IPS DF 6.9 (cell line): ENCODE results near the gene RPS5.
"Not testable (repeated sequence)": the region's sequence is repeated elsewhere in the genome, so short reads cannot be mapped to it uniquely, and the experiment has no call there.

Experiments used
- DNase-seq: peaks from one replicate; pipeline ENCODE4 v3.0.0-alpha.2; 2013; ENCODE audit warnings: low read depth, low spot score
- H3K27ac ChIP-seq: one replicate; pipeline ENCODE4 v1.5.1; 2013; ENCODE audit warnings: low read length, control low read depth
- H3K27me3 ChIP-seq: 2 replicates; pipeline ENCODE4 v1.6.1; 2013; ENCODE audit warnings: mild to moderate bottlenecking, low read length; ENCODE audit not compliant: control insufficient read depth, insufficient read depth
- H3K36me3 ChIP-seq: 2 replicates; pipeline ENCODE4 v1.6.1; 2013; ENCODE audit warnings: low read length; ENCODE audit not compliant: control insufficient read depth, insufficient read depth
- H3K4me1 ChIP-seq: 2 replicates; pipeline ENCODE4 v1.6.1; 2013; ENCODE audit warnings: low read length; ENCODE audit not compliant: control insufficient read depth, insufficient read depth
- H3K4me3 ChIP-seq: 2 replicates; pipeline ENCODE4 v1.5.1; 2013; ENCODE audit warnings: mild to moderate bottlenecking, low read length
- H3K9me3 ChIP-seq: 2 replicates; pipeline ENCODE4 v1.6.1; 2013; ENCODE audit warnings: low read length, inconsistent platforms; ENCODE audit not compliant: control insufficient read depth, insufficient read depth
- WGBS: extraction: QIAGEN DNeasy Blood & Tissue Kit; methylation state at CpG from one replicate; pipeline ENCODE4 v1.1.7; 2013; ENCODE audit warnings: mixed read lengths, missing lambda C conversion rate; ENCODE audit not compliant: insufficient read length, insufficient coverage; 5-methylcytosine and 5-hydroxymethylcytosine counted together

RPS5 gene

GRCh38 chr19:58386576-58387337 lies at the start of gene RPS5:
Gene RPS5 (plus strand): TSS chr19:58387269. CDS start chr19:58388138, 869 bp downstream.
- H3K9me3 ChIP-seq = no peaks in the 10 kb centered on the region
- peaks cover 6% of the 10 kb centered on the region; the same call in 1 of the 2 replicates for H3K36me3 ChIP-seq
- no CpG with 5 or more reads among the region's 64 CpGs for WGBS
- peak within 1 kb of the TSS; percentile 77 for H3K4me3 ChIP-seq
- no peak within 1 kb of the TSS for H3K27ac ChIP-seq
- peaks cover 6% of the 10 kb centered on the region for H3K4me1 ChIP-seq
- no peak for DNase-seq
- no peaks in the 10 kb centered on the region for H3K27me3 ChIP-seq

GRCh38 chr19:58338336-58338735 lies 48.7 kb upstream of the RPS5 start:
- Histone ChIP-seq H3K9me3 (no peaks in the 10 kb centered on the region), H3K27ac (no peak overlapping the region), H3K27me3 (no peaks in the 10 kb centered on the region), H3K36me3 (peaks cover 6% of the 10 kb centered on the region; the same call in 1 of the 2 replicates), H3K4me1 (no peaks in the 10 kb centered on the region), H3K4me3 (no peak overlapping the region)
- no CpG with 5 or more reads among the region's 11 CpGs for whole genome bisulfite sequencing
- no peak for DNase-seq

- DNase-seq = no peak
- Histone ChIP-seq H3K9me3 (no peaks in the 10 kb centered on the region), H3K36me3 (peaks cover 6% of the 10 kb centered on the region; the same call in 1 of the 2 replicates), H3K27me3 (no peaks in the 10 kb centered on the region), H3K4me1 (no peaks in the 10 kb centered on the region), H3K4me3 (no peak overlapping the region), H3K27ac (no peak overlapping the region)
- WGBS = no CpG with 5 or more reads among the region's 30 CpGs
Measured at GRCh38 chr19:58338825-58339558, 48.1 kb upstream of the RPS5 start.

GRCh38 chr19:58345558-58345957 lies 41.5 kb upstream of the RPS5 start:
- H3K4me3 ChIP-seq = no peak overlapping the region
- no peaks in the 10 kb centered on the region; the same call in 1 of the 2 replicates for H3K36me3 ChIP-seq
- no peaks in the 10 kb centered on the region for H3K4me1 ChIP-seq
- no peaks in the 10 kb centered on the region for H3K9me3 ChIP-seq
- DNase-seq = no peak
- H3K27ac ChIP-seq = no peak overlapping the region
- no peaks in the 10 kb centered on the region; the same call in 1 of the 2 replicates for H3K27me3 ChIP-seq
- WGBS = no CpG with 5 or more reads among the region's 5 CpGs

- Histone ChIP-seq H3K27ac (no peak overlapping the region), H3K4me3 (peak overlapping the region; percentile 53; the same call in 1 of the 2 replicates), H3K4me1 (no peaks in the 10 kb centered on the region), H3K36me3 (no peaks in the 10 kb centered on the region; the same call in 1 of the 2 replicates), H3K27me3 (no peaks in the 10 kb centered on the region; the same call in 1 of the 2 replicates), H3K9me3 (no peaks in the 10 kb centered on the region)
- DNase-seq = no peak
- no CpG with 5 or more reads among the region's 82 CpGs for WGBS
Measured at GRCh38 chr19:58346961-58347929, 39.8 kb upstream of the RPS5 start.

- not testable (repeated sequence) for DNase-seq, H3K9me3 ChIP-seq, H3K27me3 ChIP-seq, H3K4me1 ChIP-seq, H3K27ac ChIP-seq, H3K36me3 ChIP-seq
- peak overlapping the region; percentile 53; the same call in 1 of the 2 replicates for H3K4me3 ChIP-seq
- no CpG with 5 or more reads among the region's 12 CpGs for WGBS
Measured at GRCh38 chr19:58348080-58348479, 39.0 kb upstream of the RPS5 start.

GRCh38 chr19:58349590-58349989 lies 37.5 kb upstream of the RPS5 start:
- Histone ChIP-seq H3K4me3 (no peak overlapping the region), H3K4me1 (no peaks in the 10 kb centered on the region), H3K27me3 (no peaks in the 10 kb centered on the region; the same call in 1 of the 2 replicates), H3K9me3 (no peaks in the 10 kb centered on the region), H3K27ac (no peak overlapping the region), H3K36me3 (no peaks in the 10 kb centered on the region; the same call in 1 of the 2 replicates)
- no CpG with 5 or more reads among the region's 8 CpGs for WGBS
- DNase-seq = no peak

- Histone ChIP-seq H3K4me3 (no peak overlapping the region), H3K4me1 (no peaks in the 10 kb centered on the region), H3K27me3 (no peaks in the 10 kb centered on the region; the same call in 1 of the 2 replicates), H3K36me3 (no peaks in the 10 kb centered on the region; the same call in 1 of the 2 replicates), H3K27ac (no peak overlapping the region), H3K9me3 (no peaks in the 10 kb centered on the region)
- no CpG with 5 or more reads among the region's 84 CpGs for WGBS
- no peak for DNase-seq
Measured at GRCh38 chr19:58350001-58350861, 36.8 kb upstream of the RPS5 start.

- no CpG with 5 or more reads among the region's 34 CpGs for WGBS
- H3K4me3 ChIP-seq = no peak overlapping the region
- H3K4me1 ChIP-seq = no peaks in the 10 kb centered on the region
- H3K36me3 ChIP-seq = no peaks in the 10 kb centered on the region; the same call in 1 of the 2 replicates
- H3K27ac ChIP-seq = no peak overlapping the region
- no peaks in the 10 kb centered on the region; the same call in 1 of the 2 replicates for H3K27me3 ChIP-seq
- no peaks in the 10 kb centered on the region for H3K9me3 ChIP-seq
- DNase-seq = no peak
Measured at GRCh38 chr19:58350871-58351557, 36.1 kb upstream of the RPS5 start.
